Vagina (tissue), 2 donors: Measurements from ENCODE around the gene GOPC.

ENCODE experiments used
- POLR2A ChIP-seq, 2 donors: fragments of 450-650 bp; IDR thresholded peaks; one replicate each; pipeline ENCODE4 v1.6.1; 2017; ENCODE audit warnings: antibody characterized with exemption in 2 of 2, mild to moderate bottlenecking in 2 of 2, moderate library complexity in 2 of 2
- TF ChIP-seq, protein P1 (sequence below), 3 experiments: fragments of 450-650 bp in 2 of 3; fragments of 200-600 bp in 1 of 3; sonication (generic) in 1 of 3; IDR thresholded peaks; one replicate each; pipeline ENCODE4 v1.5.1; 2017 to 2019; ENCODE audit warnings: antibody characterized with exemption in 3 of 3, mild to moderate bottlenecking in 2 of 3, moderate library complexity in 2 of 3

DNA sequence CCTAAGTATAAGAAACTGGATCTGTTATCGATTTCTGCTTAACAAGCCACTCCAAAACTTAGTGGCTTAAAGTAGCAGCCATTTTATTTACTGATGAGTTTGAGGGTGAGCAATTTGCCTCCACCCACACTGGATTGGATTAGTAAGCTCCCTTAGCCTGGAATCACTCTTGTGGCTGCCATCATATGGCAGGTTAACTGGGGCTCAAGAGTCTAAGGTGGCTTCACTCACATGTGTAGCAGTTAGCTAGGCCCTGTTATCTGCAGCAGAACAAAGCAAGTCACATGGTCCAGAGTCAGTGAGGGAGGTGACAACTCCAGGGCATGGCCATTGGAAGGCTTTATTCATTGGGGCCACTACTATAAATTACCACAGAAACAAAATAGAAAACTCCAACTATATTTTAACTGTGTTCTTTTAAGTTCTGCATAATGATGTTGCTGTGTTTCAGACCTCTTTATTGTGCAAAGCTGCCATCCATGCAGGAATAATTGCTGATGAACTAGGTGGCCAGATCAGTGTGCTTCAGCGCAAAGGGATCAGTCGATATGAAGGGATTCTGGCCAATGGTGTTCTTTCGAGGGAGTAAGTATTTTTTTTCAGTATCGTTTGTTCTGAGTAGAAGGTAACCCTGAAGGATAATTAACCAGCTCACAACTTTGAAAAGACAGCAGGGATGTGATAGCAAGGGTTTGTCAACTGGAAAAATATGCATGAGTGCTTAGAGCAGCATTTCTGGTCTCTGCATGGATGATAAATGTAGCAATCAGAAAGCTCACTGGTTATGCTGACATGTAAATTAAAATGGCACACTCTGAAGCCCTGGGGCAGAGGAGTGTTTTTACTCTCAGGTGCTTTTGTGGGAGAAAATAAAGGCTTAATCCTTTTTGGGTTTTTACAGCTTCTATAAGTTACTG, 70.2 kb downstream of the GOPC start:
- no peak for TF ChIP-seq POLR2A (IDR thresholded peaks at IDR 0.05)
- TF ChIP-seq, protein P1, sequence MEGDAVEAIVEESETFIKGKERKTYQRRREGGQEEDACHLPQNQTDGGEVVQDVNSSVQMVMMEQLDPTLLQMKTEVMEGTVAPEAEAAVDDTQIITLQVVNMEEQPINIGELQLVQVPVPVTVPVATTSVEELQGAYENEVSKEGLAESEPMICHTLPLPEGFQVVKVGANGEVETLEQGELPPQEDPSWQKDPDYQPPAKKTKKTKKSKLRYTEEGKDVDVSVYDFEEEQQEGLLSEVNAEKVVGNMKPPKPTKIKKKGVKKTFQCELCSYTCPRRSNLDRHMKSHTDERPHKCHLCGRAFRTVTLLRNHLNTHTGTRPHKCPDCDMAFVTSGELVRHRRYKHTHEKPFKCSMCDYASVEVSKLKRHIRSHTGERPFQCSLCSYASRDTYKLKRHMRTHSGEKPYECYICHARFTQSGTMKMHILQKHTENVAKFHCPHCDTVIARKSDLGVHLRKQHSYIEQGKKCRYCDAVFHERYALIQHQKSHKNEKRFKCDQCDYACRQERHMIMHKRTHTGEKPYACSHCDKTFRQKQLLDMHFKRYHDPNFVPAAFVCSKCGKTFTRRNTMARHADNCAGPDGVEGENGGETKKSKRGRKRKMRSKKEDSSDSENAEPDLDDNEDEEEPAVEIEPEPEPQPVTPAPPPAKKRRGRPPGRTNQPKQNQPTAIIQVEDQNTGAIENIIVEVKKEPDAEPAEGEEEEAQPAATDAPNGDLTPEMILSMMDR (IDR thresholded peaks at IDR 0.05) = no peak
